NCI-H1694 (cell line): Measurements from ENCODE around the gene KARS1.

Source experiments
- DNase-seq: peaks from one replicate; lab custom pipeline; 2025; lab: John Stamatoyannopoulos, UW

KARS1 gene

DNA sequence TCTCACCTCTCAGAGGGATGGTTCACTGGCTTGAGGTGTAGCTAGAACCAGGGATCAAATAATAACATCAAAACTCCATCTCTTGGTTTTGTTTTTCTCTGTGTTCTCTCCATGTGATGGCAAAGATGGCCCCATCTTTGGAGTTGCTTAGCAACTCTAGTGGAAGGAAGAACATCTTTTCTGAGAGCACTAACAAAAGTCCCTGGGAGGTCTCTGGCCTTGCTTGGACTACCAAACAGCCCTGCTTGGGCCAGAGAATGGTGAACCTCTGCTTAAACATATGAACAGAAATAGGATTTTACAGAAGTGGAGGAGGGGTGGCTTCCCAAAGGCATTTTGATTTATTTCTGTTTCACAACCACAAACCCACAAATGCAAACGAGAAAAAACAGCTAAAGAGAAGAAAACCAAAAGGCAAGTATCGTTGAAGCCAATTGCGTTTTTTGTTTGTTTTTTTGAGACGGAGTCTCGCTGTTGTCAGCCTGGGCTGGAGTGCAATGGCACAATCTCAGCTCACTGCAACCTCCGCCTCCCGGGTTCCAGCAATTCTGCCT lies 68.1 kb downstream of the KARS1 start:
- no peak for DNase-seq

DNA sequence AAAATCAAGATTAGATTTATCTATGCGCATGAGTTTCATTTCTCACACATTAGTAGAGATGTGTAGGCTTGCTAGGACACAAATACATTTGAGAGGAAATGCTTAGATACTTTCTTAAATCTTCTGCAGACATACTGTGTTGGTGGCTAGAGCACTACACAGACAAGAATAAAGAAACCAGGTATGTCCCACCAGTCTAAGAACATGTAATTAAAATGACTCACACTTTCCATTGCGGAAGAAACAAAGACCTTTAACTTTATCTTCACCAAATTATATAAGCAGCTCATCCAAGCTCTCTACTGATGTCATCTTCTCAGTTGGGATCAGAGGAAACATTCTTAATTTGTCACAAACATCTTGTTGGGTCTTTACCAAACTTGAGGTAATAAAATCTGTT lies 68.7 kb downstream of the KARS1 start:
- DNase-seq, result no peak

DNA sequence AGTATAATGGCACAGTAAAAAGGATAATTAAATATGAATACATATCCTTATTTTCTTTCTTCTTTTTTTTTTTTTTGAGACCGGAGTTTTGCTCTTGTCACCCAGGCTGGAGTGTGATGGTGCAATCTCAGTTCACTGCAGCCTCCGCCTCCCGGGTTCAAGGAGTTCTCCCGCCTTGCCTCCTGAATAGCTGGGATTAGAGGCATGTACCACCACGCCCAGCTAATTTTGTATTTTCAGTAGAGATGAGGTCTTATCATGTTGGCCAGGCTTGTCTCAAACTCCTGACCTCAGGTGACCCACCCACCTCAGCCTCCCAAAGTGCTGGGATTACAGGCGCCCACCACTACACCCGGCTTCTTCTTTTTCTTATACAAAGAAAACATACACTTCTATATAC lies 69.3 kb downstream of the KARS1 start:
- no peak for DNase-seq
